Esophagus muscularis mucosa (tissue), 4 donors: Measurements from ENCODE around the gene BCL2L11.

Experiments
- EP300 ChIP-seq: sonication (generic); formaldehyde crosslinking; IDR thresholded peaks from one replicate; pipeline ENCODE4 v1.6.1; 2017; ENCODE audit warnings: antibody characterized with exemption
- POLR2A ChIP-seq: fragments of 450-650 bp; IDR thresholded peaks from one replicate; pipeline ENCODE4 v1.6.1; 2017; ENCODE audit warnings: antibody characterized with exemption, moderate library complexity, mild to moderate bottlenecking, low read depth
- POLR2AphosphoS5 ChIP-seq, 2 donors: sonication (generic); formaldehyde crosslinking; IDR thresholded peaks; one replicate each; pipeline ENCODE4 v1.6.1; 2017; ENCODE audit warnings: antibody characterized with exemption in 2 of 2
- TF ChIP-seq, protein P1 (sequence below), 3 experiments: fragments of 200-600 bp in 2 of 3; fragments of 450-650 bp in 1 of 3; sonication (generic) in 2 of 3; IDR thresholded peaks; one replicate each; pipeline ENCODE4 v1.5.1; 2017 to 2019; ENCODE audit warnings: antibody characterized with exemption in 3 of 3, mild to moderate bottlenecking in 2 of 3, moderate library complexity in 1 of 3

DNA sequence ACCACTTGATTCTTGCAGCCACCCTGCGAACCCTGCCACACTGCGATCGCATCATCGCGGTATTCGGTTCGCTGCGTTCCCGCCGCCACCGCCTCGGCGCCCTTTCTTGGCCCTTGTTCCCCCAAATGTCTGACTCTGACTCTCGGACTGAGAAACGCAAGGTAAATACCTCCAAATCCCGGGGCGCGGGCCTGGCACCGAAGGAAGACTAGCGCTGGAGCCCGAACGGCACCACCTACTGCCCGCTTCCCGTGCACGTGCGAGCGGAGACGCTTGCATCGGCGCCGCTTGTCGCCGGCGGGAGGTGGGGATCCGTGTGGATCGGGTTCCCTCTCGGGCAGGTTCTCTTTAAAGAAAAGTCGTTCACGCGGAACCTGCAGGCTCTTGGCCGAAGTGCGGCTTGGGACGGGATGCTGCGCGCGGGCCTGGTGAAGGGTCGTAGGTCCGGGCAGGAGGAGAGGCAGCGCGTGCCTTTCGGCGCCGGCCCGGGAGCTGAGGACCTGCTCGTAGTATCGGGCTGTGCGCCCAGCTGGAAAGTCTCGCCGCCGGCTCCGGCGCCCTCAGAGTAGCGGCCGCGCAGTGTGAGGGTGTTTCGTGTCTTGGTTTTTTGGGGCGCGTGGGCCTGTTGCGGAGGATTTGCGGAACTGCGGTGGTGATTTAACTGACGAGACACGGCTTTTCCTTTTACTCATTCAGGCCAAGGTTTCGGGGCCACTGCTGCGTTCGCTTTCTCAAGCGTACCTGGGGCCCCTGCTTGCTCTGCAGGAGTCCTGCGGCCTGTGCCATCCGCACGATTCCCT lies 514 bp downstream of the BCL2L11 start:
- TF ChIP-seq, protein P1, sequence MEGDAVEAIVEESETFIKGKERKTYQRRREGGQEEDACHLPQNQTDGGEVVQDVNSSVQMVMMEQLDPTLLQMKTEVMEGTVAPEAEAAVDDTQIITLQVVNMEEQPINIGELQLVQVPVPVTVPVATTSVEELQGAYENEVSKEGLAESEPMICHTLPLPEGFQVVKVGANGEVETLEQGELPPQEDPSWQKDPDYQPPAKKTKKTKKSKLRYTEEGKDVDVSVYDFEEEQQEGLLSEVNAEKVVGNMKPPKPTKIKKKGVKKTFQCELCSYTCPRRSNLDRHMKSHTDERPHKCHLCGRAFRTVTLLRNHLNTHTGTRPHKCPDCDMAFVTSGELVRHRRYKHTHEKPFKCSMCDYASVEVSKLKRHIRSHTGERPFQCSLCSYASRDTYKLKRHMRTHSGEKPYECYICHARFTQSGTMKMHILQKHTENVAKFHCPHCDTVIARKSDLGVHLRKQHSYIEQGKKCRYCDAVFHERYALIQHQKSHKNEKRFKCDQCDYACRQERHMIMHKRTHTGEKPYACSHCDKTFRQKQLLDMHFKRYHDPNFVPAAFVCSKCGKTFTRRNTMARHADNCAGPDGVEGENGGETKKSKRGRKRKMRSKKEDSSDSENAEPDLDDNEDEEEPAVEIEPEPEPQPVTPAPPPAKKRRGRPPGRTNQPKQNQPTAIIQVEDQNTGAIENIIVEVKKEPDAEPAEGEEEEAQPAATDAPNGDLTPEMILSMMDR (IDR thresholded peaks at IDR 0.05): no peak
- TF ChIP-seq EP300: no peak
- no peak for TF ChIP-seq POLR2AphosphoS5 (IDR thresholded peaks at IDR 0.05)
- TF ChIP-seq POLR2A: no peak
